GM12878 (cell line): ENCODE results near the gene CDK17. TPM values are rescaled to one million over a fixed set of nuclear protein-coding genes. Genes with fewer than 3 reads are reported as not detected.

ENCODE experiments used
- ATAC-seq: fragments of 200-7000 bp; cut with Tn5 transposase; 3 replicates; pipeline ENCODE4 v1.9.1; 2020; ENCODE audit warnings: mild to moderate bottlenecking, moderate library complexity
- BruUV-seq: library from RNA; stranded (reverse); fragments of 400-500 nt; replicated peaks from 2 replicates; lab custom pipeline; 2021; lab: Mats Ljungman, UMichigan
- CTCF ChIA-PET: fragments of 300-600 bp; sonication (Branson Sonifier 250); formaldehyde crosslinking; extraction: SDS; loops from one replicate; lab custom pipeline; 2021; ENCODE audit warnings: inconsistent platforms; lab: Yijun Ruan, JAX
- POLR2A ChIA-PET: fragments of 350-600 bp; formaldehyde crosslinking; extraction: SDS; loops from one replicate; lab custom pipeline; 2021; ENCODE audit warnings: inconsistent platforms; lab: Charles Lee
- RAD21 ChIA-PET: fragments of 300-600 bp; sonication (Branson Sonifier 250); formaldehyde crosslinking; loops from one replicate; lab custom pipeline; 2023; ENCODE audit warnings: antibody characterized with exemption; ENCODE audit not compliant: unreplicated experiment; lab: Charles Lee
- SMC1A ChIA-PET: fragments of 300-600 bp; sonication (Branson Sonifier 250); formaldehyde crosslinking; loops from one replicate; lab custom pipeline; 2023; ENCODE audit not compliant: unreplicated experiment, uncharacterized antibody; lab: Charles Lee
- DNase-seq: peaks from one replicate; pipeline ENCODE4 v3.0.0-alpha.2; 2011; ENCODE audit warnings: low read depth, low spot score
- FAIRE-seq: peaks from 3 replicates; lab custom pipeline; 2011; peaks lifted over from hg19 to GRCh38; lab: Jason Lieb, UNC
- H2AFZ ChIP-seq: 2 replicates; pipeline ENCODE4 v1.6.0; 2011; ENCODE audit warnings: low read depth, low read length, control low read depth; ENCODE audit not compliant: control insufficient read depth
- H3K27ac ChIP-seq: 2 replicates; pipeline ENCODE4 v1.5.1; 2011; ENCODE audit warnings: control low read depth; ENCODE audit not compliant: control insufficient read depth, insufficient read depth
- H3K27me3 ChIP-seq, 2 experiments: replicated peaks in 1 of 2; 2 replicates each; pipeline versions ENCODE4 v1.6.0 to v1.6.1; 2011; ENCODE audit warnings: low read length in 1 of 2; ENCODE audit not compliant: control insufficient read depth in 2 of 2, insufficient read depth in 2 of 2
- H3K36me3 ChIP-seq, 2 experiments: 2 replicates each; pipeline ENCODE4 v1.5.1; 2011; ENCODE audit warnings: low read length in 1 of 2; ENCODE audit not compliant: control insufficient read depth in 2 of 2, insufficient read depth in 2 of 2
- H3K4me1 ChIP-seq: 2 replicates; pipeline ENCODE4 v1.6.1; 2011; ENCODE audit warnings: mild to moderate bottlenecking, low read length, moderate library complexity, mixed read lengths; ENCODE audit not compliant: control insufficient read depth, insufficient read depth
- H3K4me2 ChIP-seq: 2 replicates; pipeline ENCODE4 v1.6.0; 2011; ENCODE audit warnings: control low read depth; ENCODE audit not compliant: control insufficient read depth, insufficient read depth
- H3K4me3 ChIP-seq: fragments of 200-600 bp; sonication (generic); 2 replicates; pipeline ENCODE4 v1.5.1; 2016
- H3K79me2 ChIP-seq: 2 replicates; pipeline ENCODE4 v1.6.0; 2011; ENCODE audit warnings: low read length; ENCODE audit not compliant: control insufficient read depth, insufficient read depth
- H3K9ac ChIP-seq: 2 replicates; pipeline ENCODE4 v1.8.0; 2011; ENCODE audit warnings: low read length, control low read depth, mixed read lengths; ENCODE audit not compliant: control insufficient read depth, insufficient read depth
- H3K9me3 ChIP-seq: replicated peaks from 3 replicates; pipeline ENCODE4 v1.5.1; 2011; ENCODE audit warnings: mild to moderate bottlenecking, low read length; ENCODE audit not compliant: control insufficient read depth, insufficient read depth
- H4K20me1 ChIP-seq: 2 replicates; pipeline ENCODE4 v1.6.0; 2011; ENCODE audit not compliant: control insufficient read depth, insufficient read depth
- EP300 ChIP-seq, 2 experiments: fragments of 150-350 bp in 1 of 2; IDR thresholded peaks; 2 replicates each; pipeline ENCODE4 v1.6.1; 2011 to 2012; ENCODE audit warnings: low read depth in 2 of 2, low read length in 2 of 2, borderline replicate concordance in 1 of 2, improper control_type of control experiment in 1 of 2, inconsistent platforms in 1 of 2; ENCODE audit not compliant: control insufficient read depth in 1 of 2
- IKZF1 ChIP-seq: fragments of 450-650 bp; conservative IDR thresholded peaks from 2 replicates; pipeline ENCODE4 v1.6.1; 2017; ENCODE audit warnings: antibody characterized with exemption, mild to moderate bottlenecking
- MYC ChIP-seq: IDR thresholded peaks from 2 replicates; pipeline ENCODE4 v1.6.1; 2011; ENCODE audit warnings: mild to moderate bottlenecking, low read length, moderate library complexity, inconsistent platforms; ENCODE audit not compliant: insufficient read depth, insufficient replicate concordance, insufficient read length, severe bottlenecking
- RELA ChIP-seq: fragments of 450-650 bp; IDR thresholded peaks from 2 replicates; pipeline ENCODE4 v1.8.0; 2014; ENCODE audit warnings: borderline replicate concordance; ENCODE audit not compliant: partially characterized antibody
- SREBF1 ChIP-seq: IDR thresholded peaks from 2 replicates; pipeline ENCODE4 v1.6.1; 2012; ENCODE audit warnings: mild to moderate bottlenecking, low read length
- TBL1XR1 ChIP-seq: IDR thresholded peaks from 2 replicates; pipeline ENCODE4 v1.6.1; 2012; ENCODE audit warnings: low read depth, low read length, improper control_type of control experiment
- WGBS: methylation state at CpG from one replicate; pipeline ENCODE4 v1.1.6; 2016; ENCODE audit warnings: low lambda C conversion rate; ENCODE audit not compliant: insufficient replicate concordance, insufficient coverage; ENCODE audit errors: missing lambda C conversion rate; 5-methylcytosine and 5-hydroxymethylcytosine counted together
- in situ Hi-C: fragments of 300-500 bp; cut with MboI; formaldehyde crosslinking; loops from 9 replicates; pipeline ENCODE4 v1.14.3; 2018; ENCODE audit warnings: mixed read lengths
- intact Hi-C: fragments of 100-400 bp; cut with micrococcal nuclease; formaldehyde crosslinking; loops from one replicate; pipeline ENCODE4 v1.14.2; 2022; ENCODE audit not compliant: unreplicated experiment
- polyA plus RNA-seq, 11 experiments: library from polyadenylated mRNA; depleted of rRNA in 4 of 11; unstranded in 6 of 11; stranded (reverse) in 5 of 11; fragments of >200 nt; fragmentation: Nextera tagmentation in 4 of 11; fragmentation: Illumina TruSeq in 1 of 11; extraction: Ambion mirVana in 4 of 11; extraction: Trizol in 1 of 11; gene quantifications; 1 replicate in 1 of 11; 2 replicates in 10 of 11; pipeline versions ENCODE4 v1.2.1 to v1.2.3, GENCODE V29; 2011 to 2016; ENCODE audit warnings: inconsistent platforms in 2 of 11, missing spikeins in 2 of 11, low read depth in 1 of 11
- total RNA-seq, 4 experiments: library from RNA; depleted of rRNA in 3 of 4; stranded (reverse); fragments of >200 nt in 3 of 4; fragmentation: Illumina TruSeq in 1 of 4; extraction: Trizol in 1 of 4; gene quantifications; 2 replicates each; pipeline versions ENCODE4 v1.2.1 to v1.2.3, GENCODE V29; 2013 to 2021
- TF ChIP-seq, protein P1 (sequence below): IDR thresholded peaks from 2 replicates; pipeline ENCODE4 v1.6.1; 2012; ENCODE audit warnings: mild to moderate bottlenecking, low read depth, low read length
- TF ChIP-seq, protein P2 (sequence below): fragments of 450-650 bp; IDR thresholded peaks from 2 replicates; pipeline ENCODE4 v1.6.1; 2018; ENCODE audit warnings: mild to moderate bottlenecking, low read depth, moderate library complexity; ENCODE audit not compliant: partially characterized antibody
- TF ChIP-seq, protein P3 (sequence below): fragments of 450-650 bp; IDR thresholded peaks from 2 replicates; pipeline ENCODE4 v1.6.1; 2017; ENCODE audit warnings: mild to moderate bottlenecking, moderate library complexity

CDK17 gene
- total and polyA plus RNA-seq, 10 of the 15 experiments (the other 5 are each of a cell fraction or from before 2014, with no cell fraction given) = 5.6 to 45.6 (median 18.3) TPM

DNA sequence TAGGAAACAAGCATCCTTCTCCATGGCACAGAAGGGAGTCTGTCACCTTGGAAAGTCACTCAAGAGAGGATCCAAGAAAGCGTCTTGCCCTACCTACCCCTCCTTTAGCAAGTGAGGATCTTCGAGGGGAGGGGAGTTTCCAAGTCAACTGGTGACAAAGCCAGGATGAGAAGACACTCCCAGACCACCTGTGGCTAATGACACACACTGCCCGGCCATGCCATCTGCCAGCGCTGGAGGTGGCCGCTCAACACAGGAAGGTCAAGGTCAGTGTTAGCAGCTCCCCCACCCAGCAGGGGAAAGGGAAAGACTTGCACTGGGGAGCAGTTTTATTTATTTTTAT is 164.8 kb downstream of the CDK17 start (continued):
- TF ChIP-seq, protein P1, sequence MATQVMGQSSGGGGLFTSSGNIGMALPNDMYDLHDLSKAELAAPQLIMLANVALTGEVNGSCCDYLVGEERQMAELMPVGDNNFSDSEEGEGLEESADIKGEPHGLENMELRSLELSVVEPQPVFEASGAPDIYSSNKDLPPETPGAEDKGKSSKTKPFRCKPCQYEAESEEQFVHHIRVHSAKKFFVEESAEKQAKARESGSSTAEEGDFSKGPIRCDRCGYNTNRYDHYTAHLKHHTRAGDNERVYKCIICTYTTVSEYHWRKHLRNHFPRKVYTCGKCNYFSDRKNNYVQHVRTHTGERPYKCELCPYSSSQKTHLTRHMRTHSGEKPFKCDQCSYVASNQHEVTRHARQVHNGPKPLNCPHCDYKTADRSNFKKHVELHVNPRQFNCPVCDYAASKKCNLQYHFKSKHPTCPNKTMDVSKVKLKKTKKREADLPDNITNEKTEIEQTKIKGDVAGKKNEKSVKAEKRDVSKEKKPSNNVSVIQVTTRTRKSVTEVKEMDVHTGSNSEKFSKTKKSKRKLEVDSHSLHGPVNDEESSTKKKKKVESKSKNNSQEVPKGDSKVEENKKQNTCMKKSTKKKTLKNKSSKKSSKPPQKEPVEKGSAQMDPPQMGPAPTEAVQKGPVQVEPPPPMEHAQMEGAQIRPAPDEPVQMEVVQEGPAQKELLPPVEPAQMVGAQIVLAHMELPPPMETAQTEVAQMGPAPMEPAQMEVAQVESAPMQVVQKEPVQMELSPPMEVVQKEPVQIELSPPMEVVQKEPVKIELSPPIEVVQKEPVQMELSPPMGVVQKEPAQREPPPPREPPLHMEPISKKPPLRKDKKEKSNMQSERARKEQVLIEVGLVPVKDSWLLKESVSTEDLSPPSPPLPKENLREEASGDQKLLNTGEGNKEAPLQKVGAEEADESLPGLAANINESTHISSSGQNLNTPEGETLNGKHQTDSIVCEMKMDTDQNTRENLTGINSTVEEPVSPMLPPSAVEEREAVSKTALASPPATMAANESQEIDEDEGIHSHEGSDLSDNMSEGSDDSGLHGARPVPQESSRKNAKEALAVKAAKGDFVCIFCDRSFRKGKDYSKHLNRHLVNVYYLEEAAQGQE = no peak
- no peak for TF ChIP-seq MYC
- no peak for TF ChIP-seq EP300 (IDR thresholded peaks at IDR 0.05; ENCODE audit: borderline replicate concordance in 1 of 2, control insufficient read depth in 1 of 2, low read depth in 2 of 2, low read length in 2 of 2)
- no peak for TF ChIP-seq RELA
- TF ChIP-seq SREBF1 = no peak
- TF ChIP-seq IKZF1 = no peak
- TF ChIP-seq, all 136 proteins: peak for 0

DNA sequence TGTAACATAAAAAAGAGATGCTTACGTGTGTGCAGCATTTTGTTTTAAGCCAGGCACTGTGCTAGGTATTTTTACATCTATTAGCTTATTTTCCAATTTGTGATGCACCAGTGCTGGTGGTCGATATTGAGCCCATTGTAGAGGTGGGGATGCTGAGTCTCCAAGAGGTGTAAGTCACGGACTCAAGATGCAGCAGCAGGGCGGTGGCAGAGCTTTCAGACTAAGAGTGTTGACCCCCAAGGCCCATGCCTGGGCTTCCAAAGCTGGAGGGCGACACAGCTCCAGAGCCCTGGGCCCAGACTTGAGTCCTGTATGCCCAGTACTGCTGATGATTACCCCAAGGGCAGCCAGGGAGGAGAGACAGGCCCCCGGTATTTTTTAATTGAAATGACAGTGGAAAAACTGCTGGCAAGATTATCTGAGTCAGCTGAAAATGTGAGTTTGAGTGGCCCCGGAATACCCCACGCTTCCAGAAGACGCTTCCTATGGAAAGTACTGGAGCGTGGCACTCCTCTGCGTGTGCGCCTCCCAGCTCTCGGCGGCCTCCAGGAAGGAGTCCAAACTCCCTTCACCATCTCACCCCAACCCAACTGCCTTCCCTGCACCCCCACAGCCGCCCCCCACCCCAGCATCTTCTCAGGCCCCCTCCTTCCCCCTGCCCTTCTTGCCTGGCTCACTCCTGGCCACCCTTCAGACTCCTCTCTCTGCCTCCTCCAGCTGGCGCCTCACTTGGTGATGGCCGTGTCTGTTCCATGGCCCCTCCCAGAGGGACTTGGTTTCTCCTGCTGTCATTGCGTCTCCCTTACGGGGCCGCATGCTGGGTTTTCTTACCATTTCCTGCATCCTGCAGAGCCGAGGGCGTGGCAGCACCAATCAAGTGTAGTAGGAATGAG is 165.4 kb downstream of the CDK17 start:
- Histone ChIP-seq H2AFZ (no peak overlapping the region), H3K27ac (no peak overlapping the region), H3K9me3 (no peaks in the 10 kb centered on the region), H3K4me3 (no peak overlapping the region), H4K20me1 (no peaks in the 10 kb centered on the region), H3K36me3 (peaks cover 0 to 2% of the 10 kb centered on the region in 2 experiments; a peak in 2 of 4 replicates), H3K4me2 (no peak overlapping the region), H3K27me3 (no peaks in the 10 kb centered on the region), H3K79me2 (no peaks in the 10 kb centered on the region), H3K9ac (no peak overlapping the region), H3K4me1 (no peaks in the 10 kb centered on the region)
- intact Hi-C loops (no loop called here), in situ Hi-C loops (no loop called here)
- no TSS peak for BruUV-seq
- no peak for DNase-seq
- ChIA-PET CTCF (interaction anchor here (0.6 kb wide), 1 partner anchor 165 kb away, joined by 3 read pairs; no protein-coding TSS in a partner anchor), POLR2A (interaction anchor here (0.6 kb wide), 1 partner anchor 20 kb away, joined by 4 read pairs; no protein-coding TSS in a partner anchor), SMC1A (interaction anchor here (1.5 kb wide), 1 partner anchor 19 kb away, joined by 4 read pairs; no protein-coding TSS in a partner anchor), RAD21 (no interaction called here)
- FAIRE-seq = no peak
- 82% methylated on average over 21 of the region's 22 CpGs for WGBS
- no peak for ATAC-seq
- TF ChIP-seq, protein P2, sequence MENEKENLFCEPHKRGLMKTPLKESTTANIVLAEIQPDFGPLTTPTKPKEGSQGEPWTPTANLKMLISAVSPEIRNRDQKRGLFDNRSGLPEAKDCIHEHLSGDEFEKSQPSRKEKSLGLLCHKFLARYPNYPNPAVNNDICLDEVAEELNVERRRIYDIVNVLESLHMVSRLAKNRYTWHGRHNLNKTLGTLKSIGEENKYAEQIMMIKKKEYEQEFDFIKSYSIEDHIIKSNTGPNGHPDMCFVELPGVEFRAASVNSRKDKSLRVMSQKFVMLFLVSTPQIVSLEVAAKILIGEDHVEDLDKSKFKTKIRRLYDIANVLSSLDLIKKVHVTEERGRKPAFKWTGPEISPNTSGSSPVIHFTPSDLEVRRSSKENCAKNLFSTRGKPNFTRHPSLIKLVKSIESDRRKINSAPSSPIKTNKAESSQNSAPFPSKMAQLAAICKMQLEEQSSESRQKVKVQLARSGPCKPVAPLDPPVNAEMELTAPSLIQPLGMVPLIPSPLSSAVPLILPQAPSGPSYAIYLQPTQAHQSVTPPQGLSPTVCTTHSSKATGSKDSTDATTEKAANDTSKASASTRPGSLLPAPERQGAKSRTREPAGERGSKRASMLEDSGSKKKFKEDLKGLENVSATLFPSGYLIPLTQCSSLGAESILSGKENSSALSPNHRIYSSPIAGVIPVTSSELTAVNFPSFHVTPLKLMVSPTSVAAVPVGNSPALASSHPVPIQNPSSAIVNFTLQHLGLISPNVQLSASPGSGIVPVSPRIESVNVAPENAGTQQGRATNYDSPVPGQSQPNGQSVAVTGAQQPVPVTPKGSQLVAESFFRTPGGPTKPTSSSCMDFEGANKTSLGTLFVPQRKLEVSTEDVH = no peak
- TF ChIP-seq, protein P3, sequence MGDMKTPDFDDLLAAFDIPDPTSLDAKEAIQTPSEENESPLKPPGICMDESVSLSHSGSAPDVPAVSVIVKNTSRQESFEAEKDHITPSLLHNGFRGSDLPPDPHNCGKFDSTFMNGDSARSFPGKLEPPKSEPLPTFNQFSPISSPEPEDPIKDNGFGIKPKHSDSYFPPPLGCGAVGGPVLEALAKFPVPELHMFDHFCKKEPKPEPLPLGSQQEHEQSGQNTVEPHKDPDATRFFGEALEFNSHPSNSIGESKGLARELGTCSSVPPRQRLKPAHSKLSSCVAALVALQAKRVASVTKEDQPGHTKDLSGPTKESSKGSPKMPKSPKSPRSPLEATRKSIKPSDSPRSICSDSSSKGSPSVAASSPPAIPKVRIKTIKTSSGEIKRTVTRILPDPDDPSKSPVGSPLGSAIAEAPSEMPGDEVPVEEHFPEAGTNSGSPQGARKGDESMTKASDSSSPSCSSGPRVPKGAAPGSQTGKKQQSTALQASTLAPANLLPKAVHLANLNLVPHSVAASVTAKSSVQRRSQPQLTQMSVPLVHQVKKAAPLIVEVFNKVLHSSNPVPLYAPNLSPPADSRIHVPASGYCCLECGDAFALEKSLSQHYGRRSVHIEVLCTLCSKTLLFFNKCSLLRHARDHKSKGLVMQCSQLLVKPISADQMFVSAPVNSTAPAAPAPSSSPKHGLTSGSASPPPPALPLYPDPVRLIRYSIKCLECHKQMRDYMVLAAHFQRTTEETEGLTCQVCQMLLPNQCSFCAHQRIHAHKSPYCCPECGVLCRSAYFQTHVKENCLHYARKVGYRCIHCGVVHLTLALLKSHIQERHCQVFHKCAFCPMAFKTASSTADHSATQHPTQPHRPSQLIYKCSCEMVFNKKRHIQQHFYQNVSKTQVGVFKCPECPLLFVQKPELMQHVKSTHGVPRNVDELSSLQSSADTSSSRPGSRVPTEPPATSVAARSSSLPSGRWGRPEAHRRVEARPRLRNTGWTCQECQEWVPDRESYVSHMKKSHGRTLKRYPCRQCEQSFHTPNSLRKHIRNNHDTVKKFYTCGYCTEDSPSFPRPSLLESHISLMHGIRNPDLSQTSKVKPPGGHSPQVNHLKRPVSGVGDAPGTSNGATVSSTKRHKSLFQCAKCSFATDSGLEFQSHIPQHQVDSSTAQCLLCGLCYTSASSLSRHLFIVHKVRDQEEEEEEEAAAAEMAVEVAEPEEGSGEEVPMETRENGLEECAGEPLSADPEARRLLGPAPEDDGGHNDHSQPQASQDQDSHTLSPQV = no peak
- no peak for TF ChIP-seq TBL1XR1
